G401 (cell line): ENCODE measurements around the gene ZBTB46. TPM values are rescaled to one million over a fixed set of nuclear protein-coding genes. Genes with fewer than 3 reads are reported as not detected.
"Not testable (repeated sequence)": the region's sequence is repeated elsewhere in the genome, so short reads cannot be mapped to it uniquely, and the experiment has no call there.

Experiments used
- DNase-seq: peaks from one replicate; pipeline ENCODE4 v3.0.0-alpha.2; 2015; ENCODE audit warnings: low spot score
- in situ Hi-C: cut with HindIII; loops from 2 replicates; pipeline ENCODE4 v1.10.0; 2016; ENCODE audit warnings: low sequenced_read_pairs, mixed read lengths
- total RNA-seq: library from RNA; depleted of rRNA; stranded (reverse); fragments of >200 nt; shearing (Covaris generic); gene quantifications from 2 replicates; pipeline ENCODE4 v1.2.3, GENCODE V29; 2014

ZBTB46 gene
- total RNA-seq, 1 experiment from 2014 or later, result 42.5 TPM

- in situ Hi-C loops, result no loop called here
- DNase-seq, result no peak
Observed at GRCh38 chr20:63825331-63826118, 5.5 kb downstream of the ZBTB46 start.

GRCh38 chr20:63823691-63824311 is 7.3 kb downstream of the ZBTB46 start:
- in situ Hi-C loops, result no loop called here
- no peak for DNase-seq

GRCh38 chr20:63822276-63822696 is 8.8 kb downstream of the ZBTB46 start:
- DNase-seq, result peak; percentile 74
- in situ Hi-C loops, result no loop called here

GRCh38 chr20:63821811-63822210 is 9.3 kb downstream of the ZBTB46 start:
- in situ Hi-C loops, result no loop called here
- DNase-seq, result no peak

- in situ Hi-C loops, result no loop called here
- DNase-seq, result no peak
Observed at GRCh38 chr20:63819224-63819921, 11.7 kb downstream of the ZBTB46 start.

- in situ Hi-C loops, result no loop called here
- DNase-seq, result no peak
Observed at GRCh38 chr20:63815615-63816253, 15.3 kb downstream of the ZBTB46 start.

- in situ Hi-C loops, result no loop called here
- no peak for DNase-seq
Observed at GRCh38 chr20:63814891-63815614, 16.0 kb downstream of the ZBTB46 start.

GRCh38 chr20:63811491-63811875 is 19.6 kb downstream of the ZBTB46 start:
- in situ Hi-C loops, result no loop called here
- DNase-seq, result no peak

GRCh38 chr20:63810730-63811490 is 20.2 kb downstream of the ZBTB46 start:
- DNase-seq, result peak; percentile 63

GRCh38 chr20:63809856-63810255 is 21.2 kb downstream of the ZBTB46 start:
- DNase-seq, result no peak
- in situ Hi-C loops, result no loop called here

More at GRCh38 chr20:63810730-63811490, 20.2 kb downstream of the ZBTB46 start:
- in situ Hi-C loops, result no loop called here

GRCh38 chr20:63808964-63809674 is 21.9 kb downstream of the ZBTB46 start:
- in situ Hi-C loops, result no loop called here

GRCh38 chr20:63808145-63808724 is 22.8 kb downstream of the ZBTB46 start:
- in situ Hi-C loops, result no loop called here

More at GRCh38 chr20:63808964-63809674, 21.9 kb downstream of the ZBTB46 start:
- no peak for DNase-seq

GRCh38 chr20:63807654-63808053 is 23.4 kb downstream of the ZBTB46 start:
- in situ Hi-C loops, result no loop called here

More at GRCh38 chr20:63808145-63808724, 22.8 kb downstream of the ZBTB46 start:
- DNase-seq, result no peak

GRCh38 chr20:63804308-63804636 is 26.8 kb downstream of the ZBTB46 start:
- DNase-seq, result no peak
- in situ Hi-C loops, result no loop called here

More at GRCh38 chr20:63807654-63808053, 23.4 kb downstream of the ZBTB46 start:
- no peak for DNase-seq

- no peak for DNase-seq
- in situ Hi-C loops, result no loop called here
Observed at GRCh38 chr20:63802469-63803240, 28.4 kb downstream of the ZBTB46 start.

GRCh38 chr20:63801174-63801573 is 29.9 kb downstream of the ZBTB46 start:
- in situ Hi-C loops, DNase-seq: not testable (repeated sequence)

- DNase-seq, in situ Hi-C loops: not testable (repeated sequence)
Observed at GRCh38 chr20:63800411-63800810, 30.7 kb downstream of the ZBTB46 start.
